Thyroid gland (tissue), 4 donors: ENCODE data around the gene GALNT9. TPM values are rescaled to one million over a fixed set of nuclear protein-coding genes. Genes with fewer than 3 reads are reported as not detected.

ENCODE experiments used
- DNase-seq, 2 donors: peaks; one replicate each; pipeline ENCODE4 v3.0.0-alpha.2; 2019
- H3K27ac ChIP-seq, 3 donors: fragments of 200-600 bp; sonication (generic); 1 replicate in 2 of 3; 2 replicates in 1 of 3; pipeline ENCODE4 v1.5.1; 2016 to 2019; ENCODE audit warnings: mild to moderate bottlenecking in 1 of 3, moderate library complexity in 1 of 3
- H3K27me3 ChIP-seq: fragments of 200-600 bp; sonication (generic); one replicate; pipeline ENCODE4 v1.5.1; 2019
- H3K36me3 ChIP-seq, 2 donors: fragments of 200-600 bp; sonication (generic); one replicate each; pipeline ENCODE4 v1.5.1; 2016 to 2019
- H3K4me1 ChIP-seq, 2 donors: fragments of 200-600 bp; sonication (generic); one replicate each; pipeline ENCODE4 v1.5.1; 2017 to 2019
- H3K4me3 ChIP-seq, 3 donors: fragments of 200-600 bp; sonication (generic); replicated peaks in 1 of 3; 1 replicate in 2 of 3; 2 replicates in 1 of 3; pipeline ENCODE4 v1.5.1; 2016; ENCODE audit warnings: mild to moderate bottlenecking in 1 of 3
- H3K9me3 ChIP-seq: fragments of 200-600 bp; sonication (generic); one replicate; pipeline ENCODE4 v1.5.1; 2017
- CTCF ChIP-seq, 6 experiments: fragments of 200-600 bp in 3 of 6; fragments of 450-650 bp in 3 of 6; sonication (generic) in 3 of 6; IDR thresholded peaks; one replicate each; pipeline ENCODE4 v1.5.1; 2016 to 2019; ENCODE audit warnings: antibody characterized with exemption in 6 of 6, mild to moderate bottlenecking in 2 of 6, inconsistent platforms in 1 of 6, moderate library complexity in 1 of 6
- POLR2A ChIP-seq, 2 donors: fragments of 450-650 bp; IDR thresholded peaks; one replicate each; pipeline ENCODE4 v1.6.1; 2017; ENCODE audit warnings: antibody characterized with exemption in 2 of 2, mild to moderate bottlenecking in 2 of 2, moderate library complexity in 1 of 2
- WGBS, 2 donors: methylation state at CpG; one replicate each; pipeline ENCODE4 v1.1.5; 2017; 5-methylcytosine and 5-hydroxymethylcytosine counted together
- intact Hi-C: fragments of 100-400 bp; cut with DNase I; formaldehyde crosslinking; loops from one replicate; pipeline ENCODE4 v1.15.1; 2023
- total RNA-seq, 4 donors: library from RNA; depleted of rRNA; stranded (reverse); fragments of >200 nt; gene quantifications; one replicate each; pipeline ENCODE4 v1.2.3, GENCODE V29; 2016

The GALNT9 gene
- total RNA-seq, 4 donors from 2014 or later = 2.2 to 29.2 (median 15.9) TPM

DNA sequence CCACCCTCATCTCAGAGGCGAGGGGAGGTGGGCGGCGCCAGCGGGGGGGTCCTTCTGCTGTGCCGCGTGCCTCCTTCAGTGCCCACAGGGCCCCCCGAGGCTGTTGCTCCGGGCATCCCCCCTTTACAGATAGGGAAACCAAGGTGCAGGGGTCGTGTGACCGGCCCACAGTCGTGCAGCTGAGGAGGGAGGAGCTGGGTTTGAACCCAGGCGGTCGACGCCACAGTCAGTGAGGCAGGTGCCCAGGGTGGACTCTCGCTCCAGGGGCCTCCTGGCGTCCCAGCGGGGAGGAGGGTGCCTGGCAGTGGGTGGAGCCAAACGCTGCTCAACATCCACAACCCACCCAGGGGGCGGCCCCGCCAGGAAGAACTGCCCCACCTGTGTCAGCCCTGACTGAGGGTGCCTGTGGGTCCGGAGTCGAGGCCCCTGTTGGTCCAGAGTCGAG, 8.6 kb downstream of the GALNT9 start:
- Histone ChIP-seq H3K27ac (no peak overlapping the region), H3K27me3 (no peaks in the 10 kb centered on the region), H3K9me3 (no peaks in the 10 kb centered on the region), H3K36me3 (no peaks in the 10 kb centered on the region), H3K4me1 (peaks cover 12 to 31% of the 10 kb centered on the region in 2 donors), H3K4me3 (no peak overlapping the region)
- intact Hi-C loops = loop anchor here (10.0 kb wide), 1 partner anchor 46 kb away; no protein-coding TSS in a partner anchor
- TF ChIP-seq POLR2A (IDR thresholded peaks at IDR 0.05) (no peak), CTCF (IDR thresholded peaks at IDR 0.05) (no peak)
- WGBS, 2 donors = 78 to 79% methylated on average over 6 to 18 of the region's 23 CpGs
- no peak for DNase-seq

- intact Hi-C loops = loop anchor here (10.0 kb wide), 1 partner anchor 45 kb away; no protein-coding TSS in a partner anchor
- no peaks in the 10 kb centered on the region for H3K27me3 ChIP-seq
Measured at GRCh38 chr12:132319991-132320570, 9.3 kb downstream of the GALNT9 start.

GRCh38 chr12:132319359-132319950, 9.9 kb downstream of the GALNT9 start:
- intact Hi-C loops = no loop called here
- Histone ChIP-seq H3K4me3 (no peak overlapping the region), H3K9me3 (no peaks in the 10 kb centered on the region), H3K27ac (no peak overlapping the region), H3K4me1 (peaks cover under 1 to 19% of the 10 kb centered on the region in 2 donors), H3K36me3 (no peaks in the 10 kb centered on the region), H3K27me3 (no peaks in the 10 kb centered on the region)
- no peak for DNase-seq
- TF ChIP-seq CTCF (IDR thresholded peaks at IDR 0.05) (no peak), POLR2A (IDR thresholded peaks at IDR 0.05) (no peak)
- WGBS, 2 donors = 67 to 70% methylated on average over 22 to 26 of the region's 30 CpGs

More at GRCh38 chr12:132319991-132320570, 9.3 kb downstream of the GALNT9 start:
- TF ChIP-seq POLR2A (IDR thresholded peaks at IDR 0.05) = no peak
- no peak for TF ChIP-seq CTCF (IDR thresholded peaks at IDR 0.05)
- DNase-seq = no peak
- Histone ChIP-seq H3K9me3 (no peaks in the 10 kb centered on the region), H3K27ac (no peak overlapping the region), H3K4me3 (no peak overlapping the region), H3K36me3 (no peaks in the 10 kb centered on the region), H3K4me1 (peaks cover 6 to 24% of the 10 kb centered on the region in 2 donors)
- WGBS, 2 donors = 85 to 89% methylated on average over 29 of the region's 29 CpGs

DNA sequence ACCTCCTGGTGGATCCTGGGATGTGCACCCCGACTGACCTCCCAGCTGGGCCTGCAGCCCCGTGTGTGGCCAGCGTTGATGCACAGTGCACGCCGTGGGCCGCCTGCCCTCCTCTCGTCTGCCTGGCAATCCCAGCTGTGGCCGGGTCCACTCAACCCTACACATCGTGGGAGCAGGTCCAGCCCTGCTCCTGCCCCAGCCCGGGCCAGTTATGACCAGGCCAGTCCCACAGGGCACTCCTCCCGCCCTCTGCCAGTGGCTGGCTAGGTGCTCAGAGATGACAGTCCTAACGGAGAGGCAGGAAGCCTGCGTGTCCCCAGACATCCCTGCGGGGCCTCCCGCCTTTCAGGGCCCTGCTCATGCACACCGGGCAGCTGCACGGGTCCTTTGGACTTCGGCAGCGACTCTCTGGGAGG, 10.8 kb downstream of the GALNT9 start:
- Histone ChIP-seq H3K36me3 (no peaks in the 10 kb centered on the region), H3K4me3 (no peak overlapping the region), H3K27me3 (no peaks in the 10 kb centered on the region), H3K27ac (no peak overlapping the region), H3K4me1 (peaks cover 0 to 11% of the 10 kb centered on the region in 2 donors), H3K9me3 (no peaks in the 10 kb centered on the region)
- intact Hi-C loops = no loop called here
- DNase-seq = no peak
- no peak for TF ChIP-seq CTCF (IDR thresholded peaks at IDR 0.05)
- TF ChIP-seq POLR2A (IDR thresholded peaks at IDR 0.05) = no peak
- 89 to 90% methylated on average over 6 to 18 of the region's 19 CpGs for WGBS, 2 donors

GRCh38 chr12:132318135-132318534, 11.3 kb downstream of the GALNT9 start:
- TF ChIP-seq POLR2A (IDR thresholded peaks at IDR 0.05) = no peak
- H3K36me3 ChIP-seq = no peaks in the 10 kb centered on the region
- H3K4me3 ChIP-seq = no peak overlapping the region
- 88 to 93% methylated on average over 9 to 10 of the region's 10 CpGs for WGBS, 2 donors
- intact Hi-C loops = no loop called here
- no peak overlapping the region for H3K27ac ChIP-seq
- peaks cover 0 to 6% of the 10 kb centered on the region in 2 donors for H3K4me1 ChIP-seq
- H3K27me3 ChIP-seq = no peaks in the 10 kb centered on the region
- no peak for DNase-seq
- H3K9me3 ChIP-seq = no peaks in the 10 kb centered on the region
